Mucosa of stomach (tissue), 1 donor: ENCODE results near the gene CASK.

ENCODE experiments used
- H3K27me3 ChIP-seq: one replicate; pipeline ENCODE4 v1.7.0; 2013; ENCODE audit warnings: mild to moderate bottlenecking, low read length; ENCODE audit not compliant: control insufficient read depth, insufficient read depth
- H3K36me3 ChIP-seq: one replicate; pipeline ENCODE4 v1.7.0; 2013; ENCODE audit warnings: low read length; ENCODE audit not compliant: control insufficient read depth, insufficient read depth
- H3K4me1 ChIP-seq: one replicate; pipeline ENCODE4 v1.7.0; 2013; ENCODE audit warnings: mild to moderate bottlenecking, low read length; ENCODE audit not compliant: control insufficient read depth, insufficient read depth
- H3K4me3 ChIP-seq: one replicate; pipeline ENCODE4 v1.7.0; 2013; ENCODE audit warnings: low read length
- H3K9ac ChIP-seq: one replicate; pipeline ENCODE4 v1.7.0; 2013; ENCODE audit warnings: mild to moderate bottlenecking, low read length, moderate library complexity
- H3K9me3 ChIP-seq: one replicate; pipeline ENCODE4 v1.7.0; 2013; ENCODE audit warnings: mild to moderate bottlenecking, low read length, moderate library complexity; ENCODE audit not compliant: control insufficient read depth
- donor health status: Pancreatic carcinoma.

The CASK gene

DNA sequence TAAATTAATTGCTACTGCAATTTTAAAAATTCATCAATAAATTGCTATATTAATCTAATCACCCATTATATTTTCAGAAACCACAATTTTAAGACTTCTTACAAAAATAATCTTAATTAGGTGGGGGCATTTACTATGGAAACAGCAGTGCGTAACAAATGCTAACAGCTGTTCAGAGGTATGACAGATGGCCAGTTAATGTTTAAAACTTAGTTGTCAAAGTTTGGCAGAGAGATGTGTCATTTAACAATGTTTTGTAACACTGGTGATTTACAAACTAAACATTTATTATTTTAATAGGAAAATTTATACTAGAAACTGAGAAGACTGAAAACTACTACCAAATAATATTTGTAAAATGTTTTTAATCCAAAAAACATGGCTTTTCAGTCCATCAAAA, 319.8 kb downstream of the CASK start:
- Histone ChIP-seq H3K4me1 (no peaks in the 10 kb centered on the region), H3K4me3 (no peak overlapping the region), H3K9me3 (no peaks in the 10 kb centered on the region), H3K27me3 (no peaks in the 10 kb centered on the region), H3K36me3 (no peaks in the 10 kb centered on the region), H3K9ac (no peak overlapping the region)

GRCh38 chrX:41602816-41603345, 320.5 kb downstream of the CASK start:
- no peaks in the 10 kb centered on the region for H3K27me3 ChIP-seq
- no peaks in the 10 kb centered on the region for H3K36me3 ChIP-seq
- H3K9me3 ChIP-seq: no peaks in the 10 kb centered on the region
- no peak overlapping the region for H3K4me3 ChIP-seq
- no peak overlapping the region for H3K9ac ChIP-seq
- H3K4me1 ChIP-seq: no peaks in the 10 kb centered on the region

GRCh38 chrX:41600291-41600690, 323.1 kb downstream of the CASK start:
- no peak overlapping the region for H3K4me3 ChIP-seq
- H3K9me3 ChIP-seq: no peaks in the 10 kb centered on the region
- H3K36me3 ChIP-seq: no peaks in the 10 kb centered on the region
- no peaks in the 10 kb centered on the region for H3K4me1 ChIP-seq
- H3K9ac ChIP-seq: no peak overlapping the region
- H3K27me3 ChIP-seq: no peaks in the 10 kb centered on the region

- Histone ChIP-seq H3K9ac (no peak overlapping the region), H3K9me3 (no peaks in the 10 kb centered on the region), H3K4me1 (no peaks in the 10 kb centered on the region), H3K27me3 (no peaks in the 10 kb centered on the region), H3K4me3 (no peak overlapping the region), H3K36me3 (no peaks in the 10 kb centered on the region)
Measured at GRCh38 chrX:41599507-41599906, 323.8 kb downstream of the CASK start.

- Histone ChIP-seq H3K9ac (no peak overlapping the region), H3K9me3 (no peaks in the 10 kb centered on the region), H3K4me3 (no peak overlapping the region), H3K4me1 (no peaks in the 10 kb centered on the region), H3K27me3 (no peaks in the 10 kb centered on the region), H3K36me3 (no peaks in the 10 kb centered on the region)
Measured at GRCh38 chrX:41596596-41596995, 326.8 kb downstream of the CASK start.

DNA sequence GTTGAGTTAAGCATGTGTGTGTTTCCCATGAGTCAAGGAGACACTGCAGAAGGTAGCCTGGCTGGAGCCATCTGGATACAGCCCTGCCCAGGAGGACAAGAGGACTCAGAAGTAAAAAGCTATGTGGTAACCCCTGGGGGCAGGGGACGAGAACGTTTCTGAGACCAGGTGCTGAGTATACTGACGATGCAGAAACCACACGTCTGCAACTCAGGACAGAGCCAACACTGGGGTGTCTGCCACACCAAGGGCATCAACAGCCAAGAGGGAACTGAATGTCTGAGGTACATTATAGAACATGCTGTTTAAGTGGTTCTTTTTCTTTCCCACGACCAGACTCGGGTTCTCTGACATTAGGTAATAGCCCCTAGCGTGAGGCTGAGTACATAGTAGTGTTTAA, 328.7 kb downstream of the CASK start:
- no peak overlapping the region for H3K9ac ChIP-seq
- no peak overlapping the region for H3K4me3 ChIP-seq
- no peaks in the 10 kb centered on the region for H3K36me3 ChIP-seq
- H3K4me1 ChIP-seq: no peaks in the 10 kb centered on the region
- no peaks in the 10 kb centered on the region for H3K27me3 ChIP-seq
- H3K9me3 ChIP-seq: no peaks in the 10 kb centered on the region

DNA sequence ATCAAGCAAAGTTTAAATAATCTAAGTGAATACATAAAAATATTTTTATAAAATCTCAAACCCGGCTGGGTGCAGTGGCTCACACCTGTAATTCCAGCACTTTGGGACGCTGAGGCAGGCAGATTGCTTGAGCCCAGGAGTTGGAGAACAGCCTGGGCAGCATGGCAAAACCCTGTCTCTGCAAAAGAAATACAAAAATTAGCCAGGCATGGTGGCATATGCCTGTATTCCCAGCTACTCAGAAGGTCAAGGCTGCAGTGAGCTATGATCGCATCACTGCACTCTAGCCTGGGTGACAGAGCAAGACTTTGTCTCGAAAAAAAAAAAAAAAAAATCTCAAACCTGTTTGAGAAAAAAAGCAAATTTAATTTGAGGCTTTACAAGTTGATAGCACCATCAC, 331.4 kb downstream of the CASK start:
- no peaks in the 10 kb centered on the region for H3K9me3 ChIP-seq
- H3K36me3 ChIP-seq: no peaks in the 10 kb centered on the region
- no peaks in the 10 kb centered on the region for H3K4me1 ChIP-seq
- H3K9ac ChIP-seq: no peak overlapping the region
- no peak overlapping the region for H3K4me3 ChIP-seq
- H3K27me3 ChIP-seq: no peaks in the 10 kb centered on the region

GRCh38 chrX:41590641-41591040, 332.7 kb downstream of the CASK start:
- Histone ChIP-seq H3K27me3 (no peaks in the 10 kb centered on the region), H3K9ac (no peak overlapping the region), H3K36me3 (no peaks in the 10 kb centered on the region), H3K4me1 (no peaks in the 10 kb centered on the region), H3K4me3 (no peak overlapping the region), H3K9me3 (no peaks in the 10 kb centered on the region)

- H3K4me3 ChIP-seq: no peak overlapping the region
- H3K4me1 ChIP-seq: no peaks in the 10 kb centered on the region
- no peaks in the 10 kb centered on the region for H3K27me3 ChIP-seq
- H3K36me3 ChIP-seq: no peaks in the 10 kb centered on the region
- no peaks in the 10 kb centered on the region for H3K9me3 ChIP-seq
- no peak overlapping the region for H3K9ac ChIP-seq
Measured at GRCh38 chrX:41589634-41590270, 333.6 kb downstream of the CASK start.

DNA sequence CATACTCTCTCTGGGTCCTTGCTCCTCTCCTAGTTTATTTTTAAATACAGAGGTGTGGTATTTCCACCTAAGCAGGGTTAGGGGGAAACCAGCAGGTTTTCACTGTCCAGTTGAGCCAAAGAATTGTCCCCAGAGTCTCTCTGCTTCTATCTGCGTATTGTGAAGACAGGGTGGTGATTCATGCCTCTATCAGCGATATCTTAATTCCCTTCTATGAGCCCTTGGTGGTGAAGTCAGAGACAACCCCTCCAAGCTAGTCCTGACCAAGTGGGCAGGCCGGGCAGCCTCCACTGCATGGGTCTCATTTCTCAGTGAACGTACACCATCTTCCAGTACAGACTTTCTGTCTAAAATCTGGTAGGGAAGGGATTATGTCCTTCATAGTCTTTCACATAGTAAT, 335.1 kb downstream of the CASK start:
- H3K9ac ChIP-seq: no peak overlapping the region

GRCh38 chrX:41580423-41581064, 342.8 kb downstream of the CASK start:
- Histone ChIP-seq H3K36me3 (no peaks in the 10 kb centered on the region), H3K4me3 (no peak overlapping the region), H3K9ac (no peak overlapping the region), H3K9me3 (no peaks in the 10 kb centered on the region), H3K4me1 (no peaks in the 10 kb centered on the region), H3K27me3 (no peaks in the 10 kb centered on the region)

More for the DNA sequence above, 335.1 kb downstream of the CASK start:
- Histone ChIP-seq H3K27me3 (no peaks in the 10 kb centered on the region), H3K9me3 (no peaks in the 10 kb centered on the region), H3K36me3 (no peaks in the 10 kb centered on the region), H3K4me1 (no peaks in the 10 kb centered on the region), H3K4me3 (no peak overlapping the region)

- Histone ChIP-seq H3K9me3 (no peaks in the 10 kb centered on the region), H3K9ac (no peak overlapping the region), H3K4me1 (no peaks in the 10 kb centered on the region), H3K36me3 (no peaks in the 10 kb centered on the region), H3K27me3 (no peaks in the 10 kb centered on the region), H3K4me3 (no peak overlapping the region)
Measured at GRCh38 chrX:41563876-41564275, 359.5 kb downstream of the CASK start.
